Fibroblast of mammary gland (primary cell): ENCODE data around the gene GALNT2.

Experiments
- DNase-seq: peaks from one replicate; pipeline ENCODE4 v3.0.0-alpha.2; 2010; ENCODE audit warnings: low read depth
- H3K4me3 ChIP-seq: 2 replicates; pipeline ENCODE4 v1.5.1; 2011; ENCODE audit warnings: low read depth, mild to moderate bottlenecking, low read length, moderate library complexity; ENCODE audit not compliant: control insufficient read depth
- TF ChIP-seq, protein P1 (sequence below): conservative IDR thresholded peaks from 2 replicates; pipeline ENCODE4 v1.5.1; 2011; ENCODE audit warnings: low read depth, low read length, inconsistent platforms; ENCODE audit not compliant: control insufficient read depth, insufficient read depth

The GALNT2 gene

DNA sequence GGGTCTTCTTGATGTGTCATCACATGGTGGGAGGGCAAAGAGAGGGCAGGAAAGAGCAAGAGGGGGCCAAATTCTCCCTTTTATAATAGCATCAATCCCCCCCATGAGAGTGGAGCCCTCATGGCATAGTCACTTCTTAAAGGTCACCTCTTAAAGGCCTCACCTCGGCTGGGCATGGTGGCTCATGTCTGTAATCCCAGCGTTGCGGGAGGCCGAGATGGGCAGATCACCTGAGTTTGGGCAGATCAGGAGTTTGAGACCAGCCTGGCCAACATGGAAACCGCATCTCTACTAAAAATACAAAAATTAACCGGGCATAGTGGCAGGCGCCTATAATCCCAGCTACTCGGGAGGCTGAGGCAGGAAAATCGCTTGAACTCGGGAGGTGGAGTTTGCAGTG is 189.0 kb downstream of the GALNT2 start:
- TF ChIP-seq, protein P1, sequence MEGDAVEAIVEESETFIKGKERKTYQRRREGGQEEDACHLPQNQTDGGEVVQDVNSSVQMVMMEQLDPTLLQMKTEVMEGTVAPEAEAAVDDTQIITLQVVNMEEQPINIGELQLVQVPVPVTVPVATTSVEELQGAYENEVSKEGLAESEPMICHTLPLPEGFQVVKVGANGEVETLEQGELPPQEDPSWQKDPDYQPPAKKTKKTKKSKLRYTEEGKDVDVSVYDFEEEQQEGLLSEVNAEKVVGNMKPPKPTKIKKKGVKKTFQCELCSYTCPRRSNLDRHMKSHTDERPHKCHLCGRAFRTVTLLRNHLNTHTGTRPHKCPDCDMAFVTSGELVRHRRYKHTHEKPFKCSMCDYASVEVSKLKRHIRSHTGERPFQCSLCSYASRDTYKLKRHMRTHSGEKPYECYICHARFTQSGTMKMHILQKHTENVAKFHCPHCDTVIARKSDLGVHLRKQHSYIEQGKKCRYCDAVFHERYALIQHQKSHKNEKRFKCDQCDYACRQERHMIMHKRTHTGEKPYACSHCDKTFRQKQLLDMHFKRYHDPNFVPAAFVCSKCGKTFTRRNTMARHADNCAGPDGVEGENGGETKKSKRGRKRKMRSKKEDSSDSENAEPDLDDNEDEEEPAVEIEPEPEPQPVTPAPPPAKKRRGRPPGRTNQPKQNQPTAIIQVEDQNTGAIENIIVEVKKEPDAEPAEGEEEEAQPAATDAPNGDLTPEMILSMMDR, result no peak
- no peak overlapping the region for H3K4me3 ChIP-seq
- no peak for DNase-seq

GRCh38 chr1:230256896-230257295 is 189.9 kb downstream of the GALNT2 start:
- H3K4me3 ChIP-seq, result no peak overlapping the region
- no peak for DNase-seq
- TF ChIP-seq, protein P1, result no peak

DNA sequence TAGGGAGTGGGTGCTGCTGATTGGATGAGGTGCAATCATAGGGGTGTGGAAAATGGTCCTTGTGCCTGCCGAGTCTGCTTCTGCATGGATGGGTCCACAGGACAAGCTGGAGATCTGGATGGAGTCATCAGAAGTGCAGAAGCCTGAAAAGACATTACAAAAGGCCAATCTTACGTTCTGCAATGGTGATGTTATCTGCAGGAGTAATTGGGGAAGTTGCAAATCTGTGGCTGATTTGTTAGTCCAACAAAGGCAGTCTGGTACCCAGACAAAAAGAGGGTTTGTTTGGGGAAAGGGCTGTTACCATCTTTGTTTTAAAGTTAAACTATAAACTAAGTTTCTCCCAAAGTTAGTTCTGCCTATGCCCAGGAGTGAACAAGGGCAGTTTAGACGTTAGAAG is 192.6 kb downstream of the GALNT2 start:
- DNase-seq, result no peak
- H3K4me3 ChIP-seq, result no peak overlapping the region
- TF ChIP-seq, protein P1, result no peak

DNA sequence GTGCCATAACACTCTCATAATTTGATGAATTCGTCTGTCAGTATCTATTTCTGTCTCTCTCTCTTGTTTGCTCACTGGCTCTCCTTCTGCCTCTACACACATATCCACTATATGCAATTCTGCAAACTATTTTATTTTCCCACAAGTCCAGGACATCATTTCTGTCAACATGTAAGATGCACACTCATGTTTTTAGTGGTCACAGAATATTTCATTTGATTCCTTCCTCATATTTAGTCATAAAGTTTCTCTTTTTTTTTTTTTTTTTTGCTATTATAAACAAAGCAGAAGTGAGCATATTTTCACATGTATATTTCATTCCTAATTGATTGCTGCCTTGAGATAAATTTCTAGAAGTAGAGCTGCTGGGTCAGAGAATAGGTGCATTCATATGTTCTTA is 193.8 kb downstream of the GALNT2 start:
- no peak for DNase-seq
- H3K4me3 ChIP-seq, result no peak overlapping the region
- TF ChIP-seq, protein P1, result no peak

DNA sequence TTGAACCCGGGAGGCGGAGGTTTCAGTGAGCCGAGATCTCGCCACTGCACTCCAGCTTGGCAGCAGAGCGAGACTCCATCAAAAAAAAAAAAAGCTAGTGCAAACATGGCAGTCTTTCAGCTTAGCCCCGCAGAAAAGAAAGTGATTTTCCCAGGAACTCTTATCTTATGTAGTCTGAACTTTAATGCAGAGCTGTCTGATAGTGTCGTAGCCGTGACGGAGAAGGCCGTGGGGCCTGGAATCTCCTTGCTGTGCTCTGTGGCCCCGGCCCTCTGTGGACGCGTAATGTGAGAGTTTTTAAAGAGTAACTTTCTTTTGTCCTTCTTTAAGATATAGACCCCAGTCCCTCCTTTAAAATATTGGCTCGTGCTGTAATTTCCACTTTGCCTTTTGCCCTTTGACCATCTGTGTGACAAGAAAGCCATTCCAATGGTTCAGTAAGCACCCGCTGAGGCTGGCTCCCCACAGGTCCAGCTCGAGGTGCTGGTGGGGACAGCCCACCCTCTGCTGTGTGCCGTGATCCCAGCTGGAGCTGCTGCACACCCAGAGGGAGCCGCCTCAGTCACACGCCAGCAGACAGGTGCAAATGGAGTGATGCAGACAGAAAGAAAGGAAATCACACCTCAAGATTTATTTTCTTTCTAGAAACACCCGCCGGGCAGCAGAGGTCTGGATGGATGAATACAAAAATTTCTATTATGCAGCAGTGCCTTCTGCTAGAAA is 195.1 kb downstream of the GALNT2 start:
- no peak overlapping the region for H3K4me3 ChIP-seq
- TF ChIP-seq, protein P1, result no peak
- no peak for DNase-seq

DNA sequence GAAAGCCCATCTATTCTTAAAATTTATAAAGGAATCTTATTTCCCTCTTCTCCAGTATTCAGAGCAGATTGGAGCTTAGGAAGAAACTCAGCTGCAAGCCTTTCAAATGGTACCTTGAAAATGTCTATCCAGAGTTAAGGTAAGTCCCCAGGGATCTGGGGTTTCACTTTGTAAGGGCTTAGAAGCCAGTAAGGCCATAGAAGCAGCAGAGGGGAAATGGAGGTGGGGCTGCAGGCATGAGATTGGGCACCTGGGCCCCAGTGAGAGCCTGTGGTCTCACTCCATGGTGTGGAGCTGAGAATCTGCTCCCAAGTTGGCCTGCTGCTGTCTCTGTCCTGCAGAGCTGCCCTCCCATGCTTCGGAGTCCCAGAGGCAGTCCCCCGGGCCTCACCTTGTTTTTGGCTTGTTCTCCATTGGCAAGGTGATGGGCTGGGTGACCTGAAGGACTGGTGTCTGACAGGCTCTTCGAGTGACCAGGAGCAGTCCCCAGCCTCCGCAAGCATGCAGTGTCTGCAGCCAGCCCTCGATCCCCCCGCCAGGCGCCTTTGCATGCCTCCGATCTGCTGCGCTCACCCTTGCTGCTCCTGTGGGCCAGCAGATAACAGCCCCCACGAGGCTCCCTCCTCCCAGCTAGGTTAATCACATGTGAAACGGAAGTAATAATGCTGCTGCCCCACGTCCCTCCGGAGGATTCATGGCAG is 196.0 kb downstream of the GALNT2 start:
- DNase-seq, result no peak
- TF ChIP-seq, protein P1, result no peak
- no peak overlapping the region for H3K4me3 ChIP-seq
